SKM-1 treated with dmso at 0.1 percent for 144 hours (cell line): ENCODE results near the gene NRGN.

Source experiments
- DNase-seq: peaks from one replicate; lab custom pipeline; 2025; ENCODE audit not compliant: unreplicated experiment; lab: John Stamatoyannopoulos, UW

Gene NRGN

GRCh38 chr11:124779568-124779967 lies 39.8 kb downstream of the NRGN start:
- DNase-seq: no peak

DNA sequence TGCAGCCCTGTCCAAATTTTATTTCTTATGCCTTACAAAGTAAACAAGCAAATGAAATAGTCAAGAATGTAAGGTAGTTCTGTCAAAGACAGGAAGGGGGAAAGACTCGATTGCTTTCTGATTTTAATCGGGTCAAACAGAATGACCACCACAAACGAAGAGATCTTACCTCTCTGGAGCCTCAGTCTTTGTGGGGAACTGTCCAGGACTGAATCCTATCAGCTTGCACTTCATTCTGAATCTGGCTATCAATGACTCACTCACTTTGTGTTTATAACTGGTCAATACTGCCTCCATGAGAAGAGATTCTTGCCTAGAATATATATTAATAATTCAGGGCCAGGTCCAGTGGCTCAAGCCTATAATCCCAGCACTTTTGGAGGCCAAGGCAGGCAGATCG lies 43.3 kb downstream of the NRGN start:
- no peak for DNase-seq

- DNase-seq: no peak
These were observed 44.3 kb downstream of the NRGN start for GRCh38 chr11:124784051-124784450.

- no peak for DNase-seq
These were observed 48.8 kb downstream of the NRGN start for GRCh38 chr11:124788521-124788920.

DNA sequence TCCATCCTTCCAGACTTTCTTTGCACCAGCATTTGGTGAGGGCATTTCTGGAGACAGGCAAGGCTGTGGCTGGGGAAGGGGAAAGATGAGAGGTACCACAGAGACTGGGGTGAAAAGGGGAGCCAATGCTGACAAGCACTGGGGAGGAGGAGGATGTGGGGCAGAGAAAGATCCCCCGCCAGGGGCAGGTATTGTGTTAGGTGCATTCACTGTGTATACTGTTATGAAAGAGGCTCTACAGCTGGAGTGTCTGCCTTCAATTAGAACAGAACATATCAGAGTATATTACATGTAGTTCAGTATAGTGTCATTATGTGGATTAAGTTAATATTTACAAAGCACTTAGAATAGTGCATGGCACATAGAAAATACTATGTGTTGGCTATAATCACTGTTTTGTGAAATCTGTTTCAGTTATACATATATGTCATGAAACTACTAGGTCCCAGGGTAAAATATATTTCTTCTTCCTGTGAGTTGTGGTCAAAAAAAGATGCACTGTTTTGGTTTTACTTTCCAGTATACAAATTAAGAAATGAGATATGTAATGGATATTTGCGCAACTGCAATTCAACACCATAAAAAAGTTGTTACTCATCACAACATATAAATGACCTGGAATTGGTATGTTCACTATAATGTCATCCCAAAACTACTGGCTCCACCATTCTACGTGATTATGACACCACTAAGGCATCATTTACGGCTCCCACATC lies 52.0 kb downstream of the NRGN start:
- DNase-seq: no peak

- DNase-seq: peak; percentile 36
These were observed 53.9 kb downstream of the NRGN start for GRCh38 chr11:124793466-124794278.

GRCh38 chr11:124796312-124796711 lies 56.6 kb downstream of the NRGN start:
- DNase-seq: no peak
